Trophoblast cell (in vitro differentiated cells and primary cell): ENCODE measurements around the gene ROBO1.
A peak's percentile ranks its signal among the peaks of the same experiment; 100 is the strongest.

Source experiments
- DNase-seq, 2 donors: peaks; one replicate each; pipeline ENCODE4 v3.0.0-alpha.2; 2016
- H2AFZ ChIP-seq: 2 replicates; pipeline ENCODE4 v1.6.1; 2013; ENCODE audit warnings: low read length, moderate library complexity, mild to moderate bottlenecking; ENCODE audit not compliant: insufficient read depth, poor library complexity
- H2AK5ac ChIP-seq: 2 replicates; pipeline ENCODE4 v1.6.1; 2013; ENCODE audit warnings: mild to moderate bottlenecking, low read length
- H2BK120ac ChIP-seq: 2 replicates; pipeline ENCODE4 v1.6.1; 2013; ENCODE audit warnings: low read length, mild to moderate bottlenecking, moderate library complexity; ENCODE audit not compliant: insufficient read depth, poor library complexity
- H2BK12ac ChIP-seq: 2 replicates; pipeline ENCODE4 v1.6.1; 2013; ENCODE audit warnings: mild to moderate bottlenecking, low read length, moderate library complexity
- H2BK5ac ChIP-seq: 2 replicates; pipeline ENCODE4 v1.6.1; 2013; ENCODE audit warnings: low read length, low read depth, moderate library complexity, mild to moderate bottlenecking; ENCODE audit not compliant: poor library complexity
- H3K14ac ChIP-seq: 2 replicates; pipeline ENCODE4 v1.6.1; 2013; ENCODE audit warnings: mild to moderate bottlenecking, low read length
- H3K18ac ChIP-seq: 2 replicates; pipeline ENCODE4 v1.6.1; 2013; ENCODE audit warnings: mild to moderate bottlenecking, low read length
- H3K23ac ChIP-seq: 2 replicates; pipeline ENCODE4 v1.6.1; 2013; ENCODE audit warnings: low read length
- H3K27ac ChIP-seq: 2 replicates; pipeline ENCODE4 v1.5.1; 2013; ENCODE audit warnings: low read depth, mild to moderate bottlenecking, inconsistent platforms, low read length, moderate library complexity
- H3K27me3 ChIP-seq: 2 replicates; pipeline ENCODE4 v1.6.1; 2013; ENCODE audit warnings: inconsistent platforms, mild to moderate bottlenecking, low read length, moderate library complexity; ENCODE audit not compliant: insufficient read depth
- H3K36me3 ChIP-seq, 2 experiments: 1 replicate in 1 of 2; 2 replicates in 1 of 2; pipeline ENCODE4 v1.6.1; 2013; ENCODE audit warnings: low read length in 2 of 2, mild to moderate bottlenecking in 2 of 2, moderate library complexity in 1 of 2; ENCODE audit not compliant: insufficient read depth in 2 of 2, control insufficient read depth in 1 of 2
- H3K4ac ChIP-seq: 2 replicates; pipeline ENCODE4 v1.6.1; 2013; ENCODE audit warnings: low read depth, mild to moderate bottlenecking, low read length, moderate library complexity
- H3K4me1 ChIP-seq, 2 experiments: 1 replicate in 1 of 2; 2 replicates in 1 of 2; pipeline ENCODE4 v1.6.1; 2013; ENCODE audit warnings: low read length in 2 of 2, mild to moderate bottlenecking in 2 of 2, moderate library complexity in 1 of 2; ENCODE audit not compliant: insufficient read depth in 2 of 2, control insufficient read depth in 1 of 2
- H3K4me2 ChIP-seq: 2 replicates; pipeline ENCODE4 v1.6.1; 2013; ENCODE audit warnings: inconsistent platforms, mild to moderate bottlenecking, low read length, moderate library complexity
- H3K4me3 ChIP-seq: 2 replicates; pipeline ENCODE4 v1.5.1; 2013; ENCODE audit warnings: mild to moderate bottlenecking, low read depth, low read length, inconsistent platforms
- H3K79me1 ChIP-seq: one replicate; pipeline ENCODE4 v1.6.1; 2013; ENCODE audit warnings: low read length
- H3K79me2 ChIP-seq: 2 replicates; pipeline ENCODE4 v1.6.1; 2013; ENCODE audit warnings: low read length, mild to moderate bottlenecking; ENCODE audit not compliant: control insufficient read depth, insufficient read depth, poor library complexity
- H3K9ac ChIP-seq: 2 replicates; pipeline ENCODE4 v1.6.1; 2013; ENCODE audit warnings: mild to moderate bottlenecking, low read length
- H3K9me3 ChIP-seq: 2 replicates; pipeline ENCODE4 v1.6.1; 2013; ENCODE audit warnings: low read depth, mild to moderate bottlenecking, control low read depth, inconsistent platforms, low read length; ENCODE audit not compliant: insufficient read depth
- H4K12ac ChIP-seq: 2 replicates; pipeline ENCODE4 v1.6.1; 2013; ENCODE audit warnings: low read depth, mild to moderate bottlenecking, low read length, moderate library complexity
- H4K8ac ChIP-seq: 2 replicates; pipeline ENCODE4 v1.6.1; 2013; ENCODE audit warnings: low read depth, mild to moderate bottlenecking, low read length, moderate library complexity
- H4K91ac ChIP-seq: one replicate; pipeline ENCODE4 v1.6.1; 2013; ENCODE audit warnings: low read depth, mild to moderate bottlenecking, low read length, moderate library complexity
- WGBS: extraction: QIAGEN DNeasy Blood & Tissue Kit; methylation state at CpG from one replicate; pipeline ENCODE4 v1.1.7; 2013; ENCODE audit warnings: missing lambda C conversion rate; ENCODE audit not compliant: insufficient read length, insufficient coverage; ENCODE audit errors: extremely low coverage; 5-methylcytosine and 5-hydroxymethylcytosine counted together

ROBO1 gene

DNA sequence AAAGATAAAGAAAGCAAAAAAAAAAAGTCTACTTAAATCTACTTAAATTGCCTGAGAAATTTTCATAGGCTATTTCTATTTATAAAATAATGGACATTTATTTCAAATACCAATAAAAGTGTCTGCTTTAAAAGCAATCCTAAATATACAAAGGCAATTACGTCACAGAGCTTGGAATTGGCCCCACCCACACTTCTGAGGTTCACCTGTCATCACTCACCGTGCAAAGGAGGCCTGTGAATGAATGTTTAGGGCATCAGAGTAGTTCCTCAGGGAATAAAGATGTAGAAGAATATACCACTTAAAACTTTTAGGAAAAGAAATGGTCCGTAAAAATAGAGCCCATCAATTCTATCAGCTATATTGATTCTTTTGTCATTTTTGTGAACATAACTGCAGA lies 621.8 kb downstream of the ROBO1 start:
- no peak overlapping the region for H4K91ac ChIP-seq
- H3K4me2 ChIP-seq, result no peak overlapping the region
- H4K8ac ChIP-seq, result no peak overlapping the region
- no peak for DNase-seq
- no peaks in the 10 kb centered on the region for H3K27me3 ChIP-seq
- no peak overlapping the region for H4K12ac ChIP-seq
- H2BK120ac ChIP-seq, result no peak overlapping the region
- no peak overlapping the region for H3K14ac ChIP-seq
- no peak overlapping the region for H3K4me3 ChIP-seq
- no peak overlapping the region for H2AFZ ChIP-seq
- no peaks in the 10 kb centered on the region for H3K36me3 ChIP-seq
- WGBS, result no CpG with 5 or more reads among the region's 3 CpGs
- no peak overlapping the region for H3K4ac ChIP-seq
- no peak overlapping the region for H2BK12ac ChIP-seq
- no peaks in the 10 kb centered on the region for H3K79me2 ChIP-seq
- H3K79me1 ChIP-seq, result no peaks in the 10 kb centered on the region
- H3K9me3 ChIP-seq, result no peaks in the 10 kb centered on the region
- H3K27ac ChIP-seq, result no peak overlapping the region
- no peak overlapping the region for H3K9ac ChIP-seq
- no peak overlapping the region for H3K23ac ChIP-seq
- H2BK5ac ChIP-seq, result no peak overlapping the region
- H3K4me1 ChIP-seq, result no peaks in the 10 kb centered on the region
- no peak overlapping the region for H2AK5ac ChIP-seq
- H3K18ac ChIP-seq, result no peak overlapping the region

DNA sequence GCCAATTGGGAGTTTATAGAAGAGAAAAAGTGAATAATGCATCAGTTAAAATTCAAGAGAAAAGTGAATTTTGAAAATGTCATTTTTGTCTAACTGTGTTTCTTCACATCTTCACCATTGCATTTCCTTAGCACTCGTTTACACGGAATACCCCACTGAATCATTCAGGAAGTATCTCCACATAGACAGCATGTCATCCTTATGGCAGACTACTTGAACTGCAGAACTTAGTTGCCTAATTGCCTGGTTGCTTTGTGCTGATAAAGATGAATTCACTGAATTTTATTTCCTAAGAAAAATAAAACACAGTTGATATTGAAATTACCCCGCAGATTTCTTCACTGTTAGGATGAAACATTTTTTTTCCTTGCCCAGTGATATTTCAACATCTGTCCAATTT lies 627.1 kb downstream of the ROBO1 start:
- Histone ChIP-seq H2BK120ac (no peak overlapping the region), H4K12ac (no peak overlapping the region), H3K9me3 (no peaks in the 10 kb centered on the region), H3K18ac (no peak overlapping the region), H2BK5ac (no peak overlapping the region), H3K4me2 (no peak overlapping the region), H3K79me1 (no peaks in the 10 kb centered on the region), H3K79me2 (no peaks in the 10 kb centered on the region), H3K9ac (no peak overlapping the region), H3K27ac (no peak overlapping the region), H3K27me3 (no peaks in the 10 kb centered on the region), H3K4me1 (no peaks in the 10 kb centered on the region), H2AFZ (no peak overlapping the region), H2AK5ac (no peak overlapping the region), H3K4ac (no peak overlapping the region), H4K91ac (no peak overlapping the region), H3K4me3 (no peak overlapping the region), H3K36me3 (no peaks in the 10 kb centered on the region), H3K23ac (no peak overlapping the region), H2BK12ac (no peak overlapping the region), H3K14ac (no peak overlapping the region), H4K8ac (no peak overlapping the region)
- WGBS, result no CpG with 5 or more reads among the region's 3 CpGs
- peak in 1 of 2 donors; percentile 7 for DNase-seq

DNA sequence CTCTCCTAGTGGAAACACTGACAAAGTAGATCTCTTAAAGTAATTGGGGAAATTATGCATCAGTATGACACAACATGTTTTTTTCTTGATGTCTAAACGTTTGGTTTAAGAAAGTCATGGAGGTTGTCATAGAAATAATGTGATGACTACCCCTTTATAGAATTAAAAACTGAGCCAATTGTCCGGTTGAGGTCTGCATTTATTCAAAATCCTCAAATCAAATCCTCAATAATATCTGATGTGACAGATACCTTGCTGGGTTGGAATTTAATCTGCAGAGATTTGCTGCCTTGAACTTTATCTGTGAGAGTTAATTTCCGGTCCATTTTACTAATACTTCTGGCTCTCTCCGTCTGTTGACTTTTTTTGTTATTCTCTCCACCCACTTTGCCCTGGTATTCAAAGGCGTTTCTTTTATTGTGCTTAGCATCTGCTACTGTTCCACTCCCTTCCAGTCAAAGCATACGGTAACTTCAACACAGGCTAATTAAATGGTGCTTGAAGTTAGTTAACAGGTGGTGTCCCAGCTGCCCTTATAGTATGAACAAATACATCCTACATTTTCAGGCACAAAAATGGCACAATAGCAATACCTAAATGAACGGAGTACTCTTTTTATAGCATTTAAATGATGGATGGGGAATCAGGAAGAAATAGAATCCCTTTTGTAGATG lies 628.3 kb downstream of the ROBO1 start:
- H3K27ac ChIP-seq, result no peak overlapping the region
- H3K9ac ChIP-seq, result no peak overlapping the region
- no peak overlapping the region for H2BK5ac ChIP-seq
- H2AK5ac ChIP-seq, result no peak overlapping the region
- H3K18ac ChIP-seq, result no peak overlapping the region
- no peak overlapping the region for H2AFZ ChIP-seq
- H3K4me2 ChIP-seq, result no peak overlapping the region
- no peak for DNase-seq
- WGBS, result no CpG with 5 or more reads among the region's 7 CpGs
- H4K91ac ChIP-seq, result no peak overlapping the region
- H3K4ac ChIP-seq, result no peak overlapping the region
- no peak overlapping the region for H4K8ac ChIP-seq
- H3K23ac ChIP-seq, result no peak overlapping the region
- no peaks in the 10 kb centered on the region for H3K79me1 ChIP-seq
- no peaks in the 10 kb centered on the region for H3K4me1 ChIP-seq
- H3K9me3 ChIP-seq, result no peaks in the 10 kb centered on the region
- no peak overlapping the region for H4K12ac ChIP-seq
- H3K36me3 ChIP-seq, result no peaks in the 10 kb centered on the region
- no peaks in the 10 kb centered on the region for H3K79me2 ChIP-seq
- no peaks in the 10 kb centered on the region for H3K27me3 ChIP-seq
- H3K14ac ChIP-seq, result no peak overlapping the region
- H3K4me3 ChIP-seq, result no peak overlapping the region
- no peak overlapping the region for H2BK12ac ChIP-seq
- no peak overlapping the region for H2BK120ac ChIP-seq

DNA sequence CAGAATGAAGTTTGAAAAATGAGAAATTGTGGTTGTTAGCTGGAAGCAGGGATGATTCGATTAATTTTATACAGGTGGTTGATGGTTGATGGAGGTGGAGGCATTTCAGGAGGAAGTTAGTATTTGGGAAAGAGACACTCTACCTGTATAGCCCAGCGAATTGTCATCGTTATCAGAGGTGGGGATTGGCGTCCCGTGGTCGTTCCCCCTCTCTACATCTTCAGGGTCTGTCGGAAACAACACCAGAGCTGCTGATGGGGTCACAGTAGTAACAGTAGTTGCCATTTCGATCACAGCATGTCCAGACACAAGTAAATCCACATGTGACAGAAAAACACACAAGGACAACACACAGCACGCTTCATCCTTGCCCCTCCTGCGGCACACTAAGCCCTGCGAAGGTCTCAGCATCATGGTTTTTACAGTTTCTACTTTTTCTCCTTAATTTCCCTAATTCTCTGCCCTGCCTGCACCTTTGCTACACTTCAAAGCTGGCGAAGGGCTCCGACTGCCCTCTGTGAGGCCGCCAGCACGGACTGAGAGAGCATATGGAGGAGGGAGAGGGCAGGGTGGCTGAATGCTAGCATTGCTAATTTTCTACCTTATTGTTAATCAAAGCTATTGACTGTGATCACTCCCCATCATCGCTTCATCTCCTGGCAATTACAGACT lies 642.3 kb downstream of the ROBO1 start:
- no peak overlapping the region for H4K8ac ChIP-seq
- H2BK120ac ChIP-seq, result no peak overlapping the region
- no peak for DNase-seq
- no peak overlapping the region for H2BK5ac ChIP-seq
- no peak overlapping the region for H4K12ac ChIP-seq
- no peak overlapping the region for H3K4me3 ChIP-seq
- no peaks in the 10 kb centered on the region for H3K79me1 ChIP-seq
- no peak overlapping the region for H3K23ac ChIP-seq
- H2AK5ac ChIP-seq, result no peak overlapping the region
- no peak overlapping the region for H3K18ac ChIP-seq
- H3K9me3 ChIP-seq, result no peaks in the 10 kb centered on the region
- no peak overlapping the region for H2BK12ac ChIP-seq
- WGBS, result no CpG with 5 or more reads among the region's 16 CpGs
- H3K79me2 ChIP-seq, result no peaks in the 10 kb centered on the region
- no peak overlapping the region for H2AFZ ChIP-seq
- no peak overlapping the region for H3K9ac ChIP-seq
- no peak overlapping the region for H3K14ac ChIP-seq
- no peak overlapping the region for H3K4ac ChIP-seq
- H3K4me1 ChIP-seq, result no peaks in the 10 kb centered on the region
- no peak overlapping the region for H3K27ac ChIP-seq
- no peak overlapping the region for H4K91ac ChIP-seq
- H3K4me2 ChIP-seq, result no peak overlapping the region
- H3K36me3 ChIP-seq, result no peaks in the 10 kb centered on the region
- H3K27me3 ChIP-seq, result no peaks in the 10 kb centered on the region
